ENCODE data around the gene IFI27L2.
"Not testable (repeated sequence)": the region's sequence is repeated elsewhere in the genome, so short reads cannot be mapped to it uniquely, and the experiment has no call there.

Gene IFI27L2

DNA sequence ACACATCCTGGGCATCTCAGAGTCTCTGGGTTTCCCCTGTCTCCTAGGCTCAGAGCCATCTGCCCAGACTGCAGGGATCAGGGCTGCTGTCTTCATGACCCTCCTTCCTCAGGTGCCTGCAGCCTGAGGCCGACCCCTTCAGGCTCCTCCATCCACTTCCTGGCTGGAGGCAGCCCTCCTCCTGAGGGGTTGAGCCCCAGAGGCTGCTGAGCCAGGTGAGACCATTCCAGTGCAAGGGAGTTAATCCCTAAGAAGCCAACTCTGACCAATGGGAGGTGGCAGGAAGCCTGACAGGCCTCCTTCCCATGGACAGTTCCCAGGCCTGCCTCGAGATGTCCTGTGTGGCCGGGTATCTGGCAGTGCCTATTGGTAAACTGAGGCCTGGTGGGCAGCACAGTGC lies 36.3 kb upstream of the IFI27L2 start:
- Histone ChIP-seq H3K36me3 (ENCODE audit: insufficient read depth, low read length) (no peaks in the 10 kb centered on the region), H3K4me2 (ENCODE audit: low read length) (no peak overlapping the region), H3K9ac (ENCODE audit: low read depth, low read length) (no peak overlapping the region), H3K4me3 (ENCODE audit: low read length) (no peak overlapping the region), H3K4me1 (ENCODE audit: control insufficient read depth, insufficient read depth, low read length) (peaks cover 7% of the 10 kb centered on the region), H3K27me3 (ENCODE audit: control insufficient read depth, insufficient read depth, low read length) (peaks cover 51% of the 10 kb centered on the region), H3K9me3 (replicated peaks; ENCODE audit: low read length) (no peaks in the 10 kb centered on the region)

DNA sequence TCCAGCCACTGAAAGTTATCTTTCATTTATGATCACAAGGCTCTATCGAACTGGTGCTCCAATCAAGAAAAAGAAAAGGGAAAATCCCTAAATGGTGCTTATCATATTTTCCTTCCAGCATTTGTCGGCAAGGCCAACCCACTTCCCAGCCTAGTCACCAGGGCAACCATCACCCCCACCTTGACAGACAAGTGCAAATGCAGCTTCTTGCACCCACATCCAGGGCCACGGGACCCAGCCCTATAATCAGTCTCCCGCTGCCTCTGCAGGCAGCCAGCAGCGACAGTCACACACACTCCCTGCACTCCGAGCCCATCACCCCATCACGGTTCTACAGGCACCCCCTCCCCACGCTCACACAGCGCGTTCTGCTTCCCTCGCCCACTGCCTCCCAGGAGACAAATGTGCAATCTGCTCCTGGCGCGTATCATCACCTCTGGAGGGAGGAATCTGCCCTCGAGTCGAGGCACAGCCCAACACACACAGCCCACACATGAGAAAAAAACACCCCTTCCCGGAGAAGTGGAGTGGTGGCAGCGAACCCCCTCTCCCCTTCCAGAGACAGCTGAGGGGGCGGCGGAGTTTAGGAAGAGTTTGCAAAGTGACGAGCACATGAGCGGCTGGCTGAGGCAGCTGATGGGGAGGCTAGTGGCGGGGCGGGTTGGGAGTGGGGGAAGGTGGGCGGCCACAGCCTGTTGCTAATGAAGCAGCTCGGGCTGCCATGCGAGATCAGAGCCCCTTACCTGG lies 35.5 kb upstream of the IFI27L2 start:
- peaks cover 59% of the 10 kb centered on the region for H3K27me3 ChIP-seq (ENCODE audit: control insufficient read depth, insufficient read depth, low read length)
- no peak overlapping the region for H3K9ac ChIP-seq (ENCODE audit: low read depth, low read length)
- peak overlapping the region; percentile 50 for H3K4me3 ChIP-seq (ENCODE audit: low read length)
- H3K9me3 ChIP-seq (replicated peaks; ENCODE audit: low read length), result no peaks in the 10 kb centered on the region
- H3K4me2 ChIP-seq (ENCODE audit: low read length), result peak overlapping the region; percentile 59
- no peaks in the 10 kb centered on the region for H3K36me3 ChIP-seq (ENCODE audit: insufficient read depth, low read length)
- H3K4me1 ChIP-seq (ENCODE audit: control insufficient read depth, insufficient read depth, low read length), result peaks cover 6% of the 10 kb centered on the region

DNA sequence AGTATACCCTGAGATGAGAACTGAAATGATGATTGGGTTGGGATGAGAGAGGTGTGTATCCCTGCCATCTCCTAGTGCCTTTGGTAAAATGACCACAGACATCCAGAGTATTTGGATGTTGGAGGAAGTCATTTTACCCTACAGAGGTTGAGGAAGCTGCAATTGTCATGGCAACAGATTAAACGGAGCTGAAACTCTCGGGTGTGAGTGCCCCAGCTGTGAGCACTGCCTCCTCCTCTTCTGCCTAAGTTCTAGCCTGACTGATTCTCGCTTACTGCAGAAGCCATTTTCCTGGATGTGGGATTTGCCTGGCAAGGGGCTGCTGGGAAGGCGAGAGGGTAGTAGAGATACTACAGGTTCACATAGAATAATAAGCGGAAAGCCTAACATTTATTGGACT lies 34.4 kb upstream of the IFI27L2 start:
- no peak overlapping the region for H3K4me2 ChIP-seq (ENCODE audit: low read length)
- H3K27me3 ChIP-seq (ENCODE audit: control insufficient read depth, insufficient read depth, low read length), result peaks cover 62% of the 10 kb centered on the region
- no peak overlapping the region for H3K4me3 ChIP-seq (ENCODE audit: low read length)
- no peak overlapping the region for H3K9ac ChIP-seq (ENCODE audit: low read depth, low read length)
- H3K4me1 ChIP-seq (ENCODE audit: control insufficient read depth, insufficient read depth, low read length), result peaks cover 6% of the 10 kb centered on the region
- no peaks in the 10 kb centered on the region for H3K36me3 ChIP-seq (ENCODE audit: insufficient read depth, low read length)
- H3K9me3 ChIP-seq (replicated peaks; ENCODE audit: low read length), result no peaks in the 10 kb centered on the region

DNA sequence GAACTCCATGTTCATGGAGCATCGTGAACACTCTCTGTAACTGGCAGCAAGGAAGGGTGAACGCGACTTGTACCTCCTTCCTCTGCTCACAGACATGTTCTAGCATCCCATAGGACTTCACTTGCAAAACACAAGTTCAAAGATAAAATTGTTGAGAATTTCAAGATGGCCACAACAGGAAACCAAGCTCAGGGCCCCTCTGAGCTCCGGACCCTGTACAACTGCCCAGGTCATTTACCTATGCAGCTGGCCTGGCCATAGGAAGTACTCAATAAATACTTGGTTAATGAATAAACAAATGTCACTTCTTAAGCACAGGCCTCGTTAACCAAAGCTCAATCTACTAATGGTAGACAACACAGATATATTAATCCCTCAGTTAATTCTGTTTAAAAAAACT lies 33.1 kb upstream of the IFI27L2 start:
- H3K4me3 ChIP-seq (ENCODE audit: low read length), result no peak overlapping the region
- H3K36me3 ChIP-seq (ENCODE audit: insufficient read depth, low read length), result no peaks in the 10 kb centered on the region
- H3K9me3 ChIP-seq (replicated peaks; ENCODE audit: low read length), result no peaks in the 10 kb centered on the region
- peaks cover 6% of the 10 kb centered on the region for H3K4me1 ChIP-seq (ENCODE audit: control insufficient read depth, insufficient read depth, low read length)
- H3K27me3 ChIP-seq (ENCODE audit: control insufficient read depth, insufficient read depth, low read length), result peaks cover 67% of the 10 kb centered on the region
- no peak overlapping the region for H3K4me2 ChIP-seq (ENCODE audit: low read length)
- H3K9ac ChIP-seq (ENCODE audit: low read depth, low read length), result no peak overlapping the region

DNA sequence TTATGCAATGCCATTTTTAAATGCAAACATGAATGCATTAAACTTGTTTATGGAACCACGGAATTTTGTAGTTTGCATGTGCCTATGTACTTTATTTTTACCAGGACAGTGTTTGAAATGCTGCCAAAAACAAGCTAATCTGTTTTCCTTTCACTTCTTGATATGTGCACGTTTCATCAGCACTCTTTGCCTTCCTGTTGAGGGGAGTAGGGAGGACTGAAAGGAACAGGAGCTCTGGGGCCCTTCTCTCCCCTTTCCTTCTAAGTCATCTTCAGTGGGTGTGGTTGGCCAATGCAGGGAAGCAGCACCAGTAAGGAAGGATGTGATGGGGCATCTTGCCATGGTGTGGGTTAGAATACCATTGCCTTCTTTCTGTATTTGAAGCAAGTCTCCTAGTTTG lies 32.6 kb upstream of the IFI27L2 start:
- no peaks in the 10 kb centered on the region for H3K36me3 ChIP-seq (ENCODE audit: insufficient read depth, low read length)
- no peak overlapping the region for H3K4me2 ChIP-seq (ENCODE audit: low read length)
- H3K9ac ChIP-seq (ENCODE audit: low read depth, low read length), result no peak overlapping the region
- no peaks in the 10 kb centered on the region for H3K9me3 ChIP-seq (replicated peaks; ENCODE audit: low read length)
- H3K27me3 ChIP-seq (ENCODE audit: control insufficient read depth, insufficient read depth, low read length), result peaks cover 68% of the 10 kb centered on the region
- H3K4me3 ChIP-seq (ENCODE audit: low read length), result no peak overlapping the region
- peaks cover 6% of the 10 kb centered on the region for H3K4me1 ChIP-seq (ENCODE audit: control insufficient read depth, insufficient read depth, low read length)

DNA sequence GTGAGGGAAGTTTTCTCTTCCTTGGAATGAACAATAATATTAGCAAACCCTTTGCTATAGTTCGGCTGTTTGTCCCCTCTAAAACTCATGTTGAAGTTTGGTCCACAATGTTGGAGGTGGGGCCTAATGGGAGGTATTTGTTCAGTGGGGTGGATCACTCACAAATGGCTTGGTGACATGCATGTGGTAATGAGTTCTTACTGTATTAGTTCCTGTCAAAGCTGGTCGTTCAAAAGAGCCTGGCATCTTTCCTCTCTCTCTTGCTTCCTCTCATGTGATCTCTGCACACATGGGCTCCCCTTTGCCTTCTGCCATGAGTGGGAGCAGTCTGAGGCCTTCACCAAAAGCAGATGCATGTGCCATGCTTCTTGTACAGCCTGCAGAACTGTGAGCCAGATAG lies 31.7 kb upstream of the IFI27L2 start:
- peaks cover 67% of the 10 kb centered on the region for H3K27me3 ChIP-seq (ENCODE audit: control insufficient read depth, insufficient read depth, low read length)
- H3K4me2 ChIP-seq (ENCODE audit: low read length), result no peak overlapping the region
- no peak overlapping the region for H3K4me3 ChIP-seq (ENCODE audit: low read length)
- H3K9ac ChIP-seq (ENCODE audit: low read depth, low read length), result no peak overlapping the region
- no peaks in the 10 kb centered on the region for H3K9me3 ChIP-seq (replicated peaks; ENCODE audit: low read length)
- peaks cover 6% of the 10 kb centered on the region for H3K4me1 ChIP-seq (ENCODE audit: control insufficient read depth, insufficient read depth, low read length)
- H3K36me3 ChIP-seq (ENCODE audit: insufficient read depth, low read length), result no peaks in the 10 kb centered on the region

DNA sequence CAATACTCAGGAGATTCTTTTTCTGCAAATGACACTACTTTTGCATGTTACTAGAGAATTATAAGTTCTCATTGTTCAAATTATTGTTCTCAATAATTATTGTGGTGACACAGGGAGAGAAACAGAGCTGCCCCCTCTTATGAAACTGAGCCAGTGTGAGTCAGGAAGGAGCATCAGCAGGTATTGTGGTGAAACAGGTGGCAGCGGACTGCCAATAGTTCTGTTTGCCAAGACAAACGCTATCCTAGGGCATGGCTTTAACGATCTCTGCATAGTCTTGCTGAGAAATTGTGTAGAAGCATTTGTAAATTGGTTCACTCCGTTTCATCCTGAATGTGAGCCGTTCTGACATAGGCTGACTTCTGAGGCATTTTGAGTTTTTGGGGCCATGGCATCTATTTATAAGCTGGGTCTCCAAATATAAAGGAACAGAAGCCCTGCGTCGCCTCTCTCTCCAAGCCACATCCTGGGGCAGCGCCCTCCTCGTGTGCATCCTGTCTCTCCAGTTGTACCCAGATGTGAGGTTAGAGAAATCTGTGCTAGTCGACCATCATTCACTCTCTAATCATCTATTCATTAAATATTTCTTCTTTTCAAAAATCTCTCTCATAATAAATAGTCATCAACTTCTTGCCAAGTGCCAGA lies 29.0 kb upstream of the IFI27L2 start:
- Histone ChIP-seq H3K9ac (ENCODE audit: low read depth, low read length) (no peak overlapping the region), H3K27me3 (ENCODE audit: control insufficient read depth, insufficient read depth, low read length) (peaks cover 49% of the 10 kb centered on the region), H3K4me2 (ENCODE audit: low read length) (no peak overlapping the region), H3K4me3 (ENCODE audit: low read length) (no peak overlapping the region), H3K4me1 (ENCODE audit: control insufficient read depth, insufficient read depth, low read length) (no peaks in the 10 kb centered on the region), H3K36me3 (ENCODE audit: insufficient read depth, low read length) (no peaks in the 10 kb centered on the region), H3K9me3 (replicated peaks; ENCODE audit: low read length) (no peaks in the 10 kb centered on the region)

DNA sequence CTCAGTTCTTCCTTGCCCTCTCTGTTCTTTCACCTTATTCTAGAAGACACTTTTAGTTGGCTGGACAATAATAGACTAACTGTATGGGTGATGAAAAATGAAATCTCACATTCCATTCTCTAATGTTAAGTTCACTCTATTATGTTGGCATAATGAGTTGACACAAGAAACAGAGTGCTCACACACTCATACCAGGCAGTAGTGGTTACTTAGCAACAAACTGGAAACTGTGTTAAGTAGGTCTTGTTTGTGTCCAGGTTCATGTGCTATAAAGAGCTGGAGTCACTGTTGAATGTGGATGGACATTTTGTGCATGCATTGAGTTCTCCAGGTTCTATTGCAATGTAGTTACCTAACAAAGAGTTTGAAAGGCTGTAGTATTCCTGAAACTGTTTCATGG lies 27.8 kb upstream of the IFI27L2 start:
- Histone ChIP-seq H3K4me3 (ENCODE audit: low read length) (no peak overlapping the region), H3K4me1 (ENCODE audit: control insufficient read depth, insufficient read depth, low read length) (no peaks in the 10 kb centered on the region), H3K36me3 (ENCODE audit: insufficient read depth, low read length) (no peaks in the 10 kb centered on the region), H3K4me2 (ENCODE audit: low read length) (no peak overlapping the region), H3K27me3 (ENCODE audit: control insufficient read depth, insufficient read depth, low read length) (peaks cover 50% of the 10 kb centered on the region), H3K9me3 (replicated peaks; ENCODE audit: low read length) (no peaks in the 10 kb centered on the region), H3K9ac (ENCODE audit: low read depth, low read length) (no peak overlapping the region)

DNA sequence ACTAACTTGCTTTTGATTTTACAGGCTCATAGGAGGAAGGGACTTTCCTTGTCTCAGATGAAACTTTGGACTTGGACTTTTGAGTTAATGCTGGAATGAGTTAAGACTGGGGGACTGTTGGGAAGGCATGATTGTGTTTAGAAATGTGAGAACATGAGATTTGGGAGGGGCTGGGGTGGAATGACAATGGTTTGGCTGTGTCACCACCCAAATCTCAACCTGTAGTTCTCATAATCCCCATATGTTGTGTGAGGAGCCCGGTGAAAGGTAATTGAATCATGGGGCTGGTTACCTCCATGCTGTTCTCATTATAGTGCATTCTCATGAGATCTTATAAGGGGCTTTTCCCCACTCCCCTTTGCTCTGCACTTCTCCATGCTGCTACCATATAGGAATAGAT lies 26.7 kb upstream of the IFI27L2 start:
- peaks cover 45% of the 10 kb centered on the region for H3K27me3 ChIP-seq (ENCODE audit: control insufficient read depth, insufficient read depth, low read length)

DNA sequence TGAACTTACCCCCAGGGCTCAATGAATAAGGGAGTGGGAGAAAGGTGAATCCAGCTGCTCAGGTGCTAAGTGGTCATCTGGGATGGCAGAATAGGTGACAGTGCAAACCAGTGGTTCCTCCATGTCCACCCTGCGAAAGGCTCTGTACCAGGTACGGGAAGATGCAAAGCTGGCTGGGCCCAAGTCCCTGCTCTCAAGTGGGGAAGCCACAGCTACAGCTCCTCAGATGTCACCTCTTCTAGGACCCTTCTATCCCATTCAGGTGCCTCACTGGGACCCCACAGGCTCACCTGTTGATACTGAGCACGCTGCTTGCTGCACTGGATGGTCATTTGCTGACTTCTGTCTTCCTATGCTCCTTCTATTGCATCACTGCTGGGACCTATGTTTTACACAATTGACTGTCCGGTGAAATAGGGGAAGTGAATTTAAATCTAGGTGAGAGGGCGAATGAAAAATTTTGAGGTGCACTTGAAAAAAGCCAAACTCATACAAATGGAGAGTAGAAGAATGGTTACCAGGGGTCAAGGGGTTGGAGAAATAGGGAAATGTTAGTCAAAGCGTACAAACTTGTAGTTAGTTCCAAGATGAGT lies 24.4 kb upstream of the IFI27L2 start:
- H3K9ac ChIP-seq (ENCODE audit: low read depth, low read length), result no peak overlapping the region
- no peak overlapping the region for H3K4me2 ChIP-seq (ENCODE audit: low read length)
- no peaks in the 10 kb centered on the region for H3K4me1 ChIP-seq (ENCODE audit: control insufficient read depth, insufficient read depth, low read length)
- no peak overlapping the region for H3K4me3 ChIP-seq (ENCODE audit: low read length)
- peaks cover 40% of the 10 kb centered on the region for H3K27me3 ChIP-seq (ENCODE audit: control insufficient read depth, insufficient read depth, low read length)
- H3K9me3 ChIP-seq (replicated peaks; ENCODE audit: low read length), result no peaks in the 10 kb centered on the region
- H3K36me3 ChIP-seq (ENCODE audit: insufficient read depth, low read length), result no peaks in the 10 kb centered on the region

More for the DNA sequence above, 26.7 kb upstream of the IFI27L2 start:
- not testable (repeated sequence) for H3K36me3 ChIP-seq (ENCODE audit: insufficient read depth, low read length); H3K4me3 ChIP-seq (ENCODE audit: low read length); H3K9me3 ChIP-seq (replicated peaks; ENCODE audit: low read length); H3K4me2 ChIP-seq (ENCODE audit: low read length); H3K4me1 ChIP-seq (ENCODE audit: control insufficient read depth, insufficient read depth, low read length); H3K9ac ChIP-seq (ENCODE audit: low read depth, low read length)

DNA sequence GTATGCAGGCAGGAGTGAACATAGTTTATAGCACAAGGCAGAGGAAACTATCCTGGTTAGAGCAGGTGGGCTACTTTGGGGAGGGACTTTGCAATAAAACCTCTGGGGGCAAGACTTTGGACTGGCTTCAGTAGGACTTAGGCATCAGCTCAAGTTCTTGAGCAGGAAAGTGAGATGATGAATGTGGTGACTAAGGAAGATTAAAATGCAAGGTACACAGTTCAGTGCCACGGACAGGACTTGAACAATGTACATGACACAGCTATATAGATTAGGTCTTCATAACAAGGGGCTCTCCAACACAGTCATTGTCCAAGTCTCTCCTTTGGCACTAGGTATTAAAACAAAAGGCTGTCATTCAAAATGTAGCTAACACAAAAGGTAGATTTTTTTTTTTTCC lies 23.3 kb upstream of the IFI27L2 start:
- Histone ChIP-seq H3K4me1 (ENCODE audit: control insufficient read depth, insufficient read depth, low read length) (no peaks in the 10 kb centered on the region), H3K4me3 (ENCODE audit: low read length) (no peak overlapping the region), H3K36me3 (ENCODE audit: insufficient read depth, low read length) (no peaks in the 10 kb centered on the region), H3K4me2 (ENCODE audit: low read length) (no peak overlapping the region), H3K27me3 (ENCODE audit: control insufficient read depth, insufficient read depth, low read length) (peaks cover 33% of the 10 kb centered on the region), H3K9ac (ENCODE audit: low read depth, low read length) (no peak overlapping the region), H3K9me3 (replicated peaks; ENCODE audit: low read length) (no peaks in the 10 kb centered on the region)
